ENCODE measurements around the gene OPCML. TPM values are rescaled to one million over a fixed set of nuclear protein-coding genes. Genes with fewer than 3 reads are reported as not detected.

OPCML gene
- total RNA-seq, 4 donors from 2014 or later = 0.16 TPM; not detected in 3

DNA sequence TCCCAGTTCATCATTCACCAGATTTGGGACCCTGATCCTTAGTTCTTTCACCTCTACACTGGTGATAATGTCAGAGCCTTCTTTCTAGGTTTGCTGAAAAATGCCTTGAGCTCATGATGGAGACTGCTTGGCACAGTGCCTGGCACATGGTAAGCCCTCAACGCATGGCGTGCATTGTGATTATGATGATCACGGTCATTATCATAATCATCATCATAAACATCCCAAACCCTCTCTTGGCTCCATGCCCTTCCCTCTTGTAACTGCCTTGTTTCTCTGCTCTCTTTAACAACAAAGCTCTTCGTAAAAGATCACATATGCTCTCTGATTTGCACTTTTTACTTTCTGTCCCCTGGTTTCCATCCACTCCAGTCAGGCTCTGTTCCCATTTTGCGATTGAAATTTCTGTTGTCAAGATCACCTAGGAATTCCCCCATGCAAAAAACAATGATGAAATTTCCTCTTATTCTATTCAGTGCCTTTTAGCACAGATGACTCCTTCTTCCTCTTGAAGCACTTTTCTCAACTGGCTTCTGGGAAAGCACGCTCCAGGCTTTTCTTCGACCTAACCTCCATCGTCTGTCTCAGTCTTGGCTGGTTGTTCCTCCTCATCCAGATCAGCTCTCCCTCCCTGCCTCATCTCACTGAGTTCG lies 479.1 kb downstream of the OPCML start:
- WGBS, 2 donors = 42 to 49% methylated on average over 9 of the region's 9 CpGs
- intact Hi-C loops (cut with DNase I; ENCODE audit: low total_unique reads) = no loop called here
- H3K4me3 ChIP-seq (ENCODE audit: low read depth, poor library complexity, severe bottlenecking) = no peak overlapping the region
- no peak for TF ChIP-seq POLR2A (IDR thresholded peaks at IDR 0.05)
- TF ChIP-seq, protein P1, sequence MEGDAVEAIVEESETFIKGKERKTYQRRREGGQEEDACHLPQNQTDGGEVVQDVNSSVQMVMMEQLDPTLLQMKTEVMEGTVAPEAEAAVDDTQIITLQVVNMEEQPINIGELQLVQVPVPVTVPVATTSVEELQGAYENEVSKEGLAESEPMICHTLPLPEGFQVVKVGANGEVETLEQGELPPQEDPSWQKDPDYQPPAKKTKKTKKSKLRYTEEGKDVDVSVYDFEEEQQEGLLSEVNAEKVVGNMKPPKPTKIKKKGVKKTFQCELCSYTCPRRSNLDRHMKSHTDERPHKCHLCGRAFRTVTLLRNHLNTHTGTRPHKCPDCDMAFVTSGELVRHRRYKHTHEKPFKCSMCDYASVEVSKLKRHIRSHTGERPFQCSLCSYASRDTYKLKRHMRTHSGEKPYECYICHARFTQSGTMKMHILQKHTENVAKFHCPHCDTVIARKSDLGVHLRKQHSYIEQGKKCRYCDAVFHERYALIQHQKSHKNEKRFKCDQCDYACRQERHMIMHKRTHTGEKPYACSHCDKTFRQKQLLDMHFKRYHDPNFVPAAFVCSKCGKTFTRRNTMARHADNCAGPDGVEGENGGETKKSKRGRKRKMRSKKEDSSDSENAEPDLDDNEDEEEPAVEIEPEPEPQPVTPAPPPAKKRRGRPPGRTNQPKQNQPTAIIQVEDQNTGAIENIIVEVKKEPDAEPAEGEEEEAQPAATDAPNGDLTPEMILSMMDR (IDR thresholded peaks at IDR 0.05) = no peak
- no peak for DNase-seq (ENCODE audit: low spot score in 2 of 2)

DNA sequence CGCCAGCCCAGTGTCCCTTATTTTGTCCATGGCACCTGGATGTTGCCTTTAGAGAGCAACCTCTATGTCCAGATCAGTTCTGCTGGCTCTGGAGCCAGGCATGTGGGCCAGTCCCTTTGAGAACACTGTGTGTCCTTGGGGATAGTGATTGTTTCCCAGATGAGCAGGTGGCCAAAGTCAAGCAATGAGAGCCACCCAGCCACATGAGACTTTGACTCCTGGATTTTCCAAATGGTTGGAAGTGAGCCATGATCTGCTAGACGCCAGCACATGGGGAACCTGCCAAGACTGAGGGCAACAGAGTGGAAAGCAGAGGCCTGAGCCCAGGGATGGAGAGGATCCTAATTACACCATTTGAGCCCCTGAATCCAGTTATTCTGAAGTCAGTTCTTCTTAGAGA lies 479.8 kb downstream of the OPCML start:
- intact Hi-C loops (cut with DNase I; ENCODE audit: low total_unique reads) = no loop called here
- no peak for TF ChIP-seq POLR2A (IDR thresholded peaks at IDR 0.05)
- TF ChIP-seq, protein P1 (IDR thresholded peaks at IDR 0.05) = no peak
- no peak overlapping the region for H3K4me3 ChIP-seq (ENCODE audit: low read depth, poor library complexity, severe bottlenecking)
- 53 to 58% methylated on average over 2 of the region's 2 CpGs for WGBS, 2 donors
- DNase-seq (ENCODE audit: low spot score in 2 of 2) = no peak

DNA sequence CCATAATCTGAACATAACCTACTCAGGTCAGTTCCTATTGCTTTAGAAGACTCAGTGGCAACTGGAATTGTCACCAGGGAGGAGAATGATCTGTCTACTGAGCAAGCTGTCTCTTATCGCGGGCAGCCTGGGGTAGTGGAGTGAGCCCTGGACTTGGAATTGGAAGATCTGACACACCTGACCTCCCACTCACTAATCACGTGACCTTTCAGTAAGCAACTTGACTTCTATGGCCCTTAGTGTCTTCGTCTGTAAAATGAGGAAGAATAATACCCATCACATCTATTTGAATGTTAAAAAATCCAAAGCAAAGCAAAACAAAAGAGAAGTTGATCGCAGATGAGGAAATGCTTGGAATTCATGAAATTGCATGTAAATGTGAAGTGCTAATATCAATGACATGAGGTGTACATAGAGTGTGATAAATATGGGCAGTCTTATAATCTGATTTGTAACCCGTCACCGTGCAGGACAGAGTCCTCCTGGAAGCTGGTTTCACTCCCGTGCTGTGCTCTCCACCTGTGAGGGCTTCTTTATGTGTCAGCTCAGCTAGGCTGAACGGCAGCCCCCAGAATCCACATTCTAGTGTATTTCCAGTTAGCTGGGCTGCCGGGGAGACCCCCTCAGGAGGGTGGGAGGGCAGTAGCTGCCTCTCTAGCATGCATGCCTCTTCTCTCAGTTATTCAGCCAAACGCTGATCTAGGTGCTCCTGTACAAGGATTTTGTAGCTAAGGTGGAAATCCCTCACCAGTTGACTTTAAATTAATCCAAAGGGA lies 482.9 kb downstream of the OPCML start:
- DNase-seq (ENCODE audit: low spot score in 2 of 2) = peak in 1 of 2 donors; percentile 29
- 69 to 70% methylated on average over 11 of the region's 11 CpGs for WGBS, 2 donors
- intact Hi-C loops (cut with DNase I; ENCODE audit: low total_unique reads) = no loop called here
- no peak overlapping the region for H3K4me3 ChIP-seq (ENCODE audit: low read depth, poor library complexity, severe bottlenecking)
- no peak for TF ChIP-seq POLR2A (IDR thresholded peaks at IDR 0.05)
- TF ChIP-seq, protein P1 (IDR thresholded peaks at IDR 0.05) = no peak

DNA sequence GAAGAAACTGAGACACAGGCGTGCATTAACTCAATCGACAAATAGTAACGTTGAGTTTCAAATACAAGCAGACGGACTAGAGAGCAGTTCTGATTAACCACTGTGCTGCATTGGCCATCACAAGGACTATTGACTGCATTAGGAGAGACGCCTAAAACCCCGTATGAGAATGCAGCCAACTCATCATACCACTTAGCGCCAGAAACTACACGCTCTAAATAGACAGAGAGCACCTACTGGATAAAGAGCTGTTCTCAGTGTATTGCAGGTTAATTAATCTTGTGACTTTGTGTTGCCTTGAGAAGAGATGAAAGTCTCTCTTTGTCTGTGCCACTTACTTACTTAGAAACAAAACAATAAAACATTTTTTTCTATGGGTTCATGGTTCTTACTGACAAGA lies 484.0 kb downstream of the OPCML start:
- intact Hi-C loops (cut with DNase I; ENCODE audit: low total_unique reads) = no loop called here
- TF ChIP-seq, protein P1 (IDR thresholded peaks at IDR 0.05) = no peak
- no peak for TF ChIP-seq POLR2A (IDR thresholded peaks at IDR 0.05)
- no peak for DNase-seq (ENCODE audit: low spot score in 2 of 2)
- no peak overlapping the region for H3K4me3 ChIP-seq (ENCODE audit: low read depth, poor library complexity, severe bottlenecking)
- 90 to 91% methylated on average over 8 of the region's 8 CpGs for WGBS, 2 donors

DNA sequence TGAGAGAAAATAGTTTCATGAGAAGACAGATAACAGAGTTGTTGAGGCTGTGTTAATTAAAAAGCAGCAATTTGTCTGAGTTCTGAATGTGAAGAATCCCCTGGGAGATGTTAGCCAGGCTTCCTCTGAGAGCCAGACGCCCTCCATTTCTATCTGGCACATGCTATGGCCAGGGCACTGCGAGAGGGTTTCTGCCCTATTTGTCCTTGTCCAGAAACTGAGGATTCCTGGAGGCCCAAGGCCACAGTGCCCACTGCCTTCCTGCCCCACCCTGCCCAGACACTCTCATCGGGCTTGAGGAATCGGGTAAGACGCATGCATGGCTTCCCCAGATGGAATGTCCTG lies 484.6 kb downstream of the OPCML start:
- TF ChIP-seq, protein P1 (IDR thresholded peaks at IDR 0.05) = no peak
- no peak for TF ChIP-seq POLR2A (IDR thresholded peaks at IDR 0.05)
- peak in 1 of 2 donors; percentile 21 for DNase-seq (ENCODE audit: low spot score in 2 of 2)
- intact Hi-C loops (cut with DNase I; ENCODE audit: low total_unique reads) = no loop called here
- no peak overlapping the region for H3K4me3 ChIP-seq (ENCODE audit: low read depth, poor library complexity, severe bottlenecking)
- WGBS, 2 donors = 67 to 75% methylated on average over 5 of the region's 5 CpGs

All from lower leg skin (tissue), 4 donors.